ENCODE results near the gene PRRG1.
"Not testable (repeated sequence)": the region's sequence is repeated elsewhere in the genome, so short reads cannot be mapped to it uniquely, and the experiment has no call there.

PRRG1 gene

DNA sequence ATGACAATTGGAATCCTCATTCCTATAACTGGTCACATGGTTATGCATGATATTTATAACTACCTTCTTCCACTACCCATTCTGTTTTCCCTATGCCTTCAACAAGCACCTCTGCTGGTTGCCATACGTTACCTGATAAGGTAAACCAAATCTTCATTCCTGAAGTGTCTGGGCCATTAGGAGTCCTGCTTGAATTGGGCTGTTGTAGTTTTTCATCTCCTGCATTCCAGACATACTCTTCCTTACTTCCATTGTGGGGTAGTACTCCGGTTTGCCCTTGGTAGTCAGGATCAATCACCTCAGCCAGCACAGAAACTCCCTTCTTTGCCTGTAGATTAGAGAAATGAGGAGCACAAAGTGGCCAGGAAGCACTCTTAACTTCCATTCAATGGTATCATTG lies 113.2 kb downstream of the PRRG1 start:
- no peak overlapping the region for H3K4me3 Mint-ChIP-seq
- H3K27me3 Mint-ChIP-seq, result no peaks in the 10 kb centered on the region
- H3K27ac Mint-ChIP-seq, result no peak overlapping the region
- H3K4me1 Mint-ChIP-seq (ENCODE audit: low read depth), result no peaks in the 10 kb centered on the region
- peaks cover 9% of the 10 kb centered on the region for H3K9me3 Mint-ChIP-seq
- intact Hi-C loops (cut with micrococcal nuclease), result no loop called here
- H3K36me3 Mint-ChIP-seq (ENCODE audit: low read depth), result no peaks in the 10 kb centered on the region

- H3K4me3 Mint-ChIP-seq, result no peak overlapping the region
- intact Hi-C loops (cut with micrococcal nuclease), result no loop called here
These were observed 119.1 kb downstream of the PRRG1 start for GRCh38 chrX:37468124-37468739.

DNA sequence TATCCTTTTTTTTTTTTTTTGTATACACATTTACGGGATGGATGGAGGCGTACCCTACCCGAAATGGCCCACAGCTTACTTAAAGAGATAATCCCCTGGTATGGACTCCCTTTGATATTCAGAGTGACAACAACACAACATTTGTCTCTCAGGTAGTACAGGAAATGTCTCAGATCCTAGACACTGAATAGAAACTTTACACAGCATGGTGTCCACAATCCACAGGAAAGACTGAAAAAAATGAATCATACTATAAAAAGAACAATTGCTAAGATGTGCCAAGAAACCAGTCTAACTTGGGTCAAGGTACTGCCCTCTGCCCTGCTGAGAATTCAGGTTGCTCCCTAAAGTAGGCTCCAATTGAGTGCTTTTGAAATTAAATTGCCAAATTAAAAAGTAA lies 121.5 kb downstream of the PRRG1 start:
- Mint-ChIP-seq H3K4me1 (ENCODE audit: low read depth) (no peaks in the 10 kb centered on the region), H3K36me3 (ENCODE audit: low read depth) (no peaks in the 10 kb centered on the region), H3K4me3 (no peak overlapping the region), H3K27ac (no peak overlapping the region), H3K9me3 (no peaks in the 10 kb centered on the region), H3K27me3 (no peaks in the 10 kb centered on the region)
- intact Hi-C loops (cut with micrococcal nuclease), result no loop called here

More at GRCh38 chrX:37468124-37468739, 119.1 kb downstream of the PRRG1 start:
- Mint-ChIP-seq H3K4me1 (ENCODE audit: low read depth) (no peaks in the 10 kb centered on the region), H3K9me3 (no peaks in the 10 kb centered on the region), H3K36me3 (ENCODE audit: low read depth) (no peaks in the 10 kb centered on the region), H3K27ac (no peak overlapping the region), H3K27me3 (no peaks in the 10 kb centered on the region)

GRCh38 chrX:37472836-37473235 lies 123.7 kb downstream of the PRRG1 start:
- no peaks in the 10 kb centered on the region for H3K27me3 Mint-ChIP-seq
- no peak overlapping the region for H3K4me3 Mint-ChIP-seq
- no peaks in the 10 kb centered on the region for H3K36me3 Mint-ChIP-seq (ENCODE audit: low read depth)
- no peak overlapping the region for H3K27ac Mint-ChIP-seq
- H3K4me1 Mint-ChIP-seq (ENCODE audit: low read depth), result no peaks in the 10 kb centered on the region
- intact Hi-C loops (cut with micrococcal nuclease), result no loop called here
- H3K9me3 Mint-ChIP-seq, result no peaks in the 10 kb centered on the region

- H3K36me3 Mint-ChIP-seq (ENCODE audit: low read depth), result no peaks in the 10 kb centered on the region
- no peaks in the 10 kb centered on the region for H3K9me3 Mint-ChIP-seq
- no peaks in the 10 kb centered on the region for H3K4me1 Mint-ChIP-seq (ENCODE audit: low read depth)
- intact Hi-C loops (cut with micrococcal nuclease), result no loop called here
- H3K27me3 Mint-ChIP-seq, result no peaks in the 10 kb centered on the region
- H3K4me3 Mint-ChIP-seq, result no peak overlapping the region
- H3K27ac Mint-ChIP-seq, result no peak overlapping the region
These were observed 125.3 kb downstream of the PRRG1 start for GRCh38 chrX:37474478-37474877.

GRCh38 chrX:37476571-37477170 lies 127.5 kb downstream of the PRRG1 start:
- H3K36me3 Mint-ChIP-seq (ENCODE audit: low read depth), result no peaks in the 10 kb centered on the region
- H3K4me1 Mint-ChIP-seq (ENCODE audit: low read depth), result no peaks in the 10 kb centered on the region

GRCh38 chrX:37484335-37484734 lies 135.2 kb downstream of the PRRG1 start:
- intact Hi-C loops (cut with micrococcal nuclease); H3K4me1 Mint-ChIP-seq (ENCODE audit: low read depth); H3K27ac Mint-ChIP-seq; H3K27me3 Mint-ChIP-seq; H3K9me3 Mint-ChIP-seq; H3K4me3 Mint-ChIP-seq; H3K36me3 Mint-ChIP-seq (ENCODE audit: low read depth): not testable (repeated sequence)

More at GRCh38 chrX:37476571-37477170, 127.5 kb downstream of the PRRG1 start:
- peaks cover 1% of the 10 kb centered on the region for H3K27me3 Mint-ChIP-seq
- intact Hi-C loops (cut with micrococcal nuclease), result no loop called here
- H3K27ac Mint-ChIP-seq, result no peak overlapping the region
- no peak overlapping the region for H3K4me3 Mint-ChIP-seq
- no peaks in the 10 kb centered on the region for H3K9me3 Mint-ChIP-seq

DNA sequence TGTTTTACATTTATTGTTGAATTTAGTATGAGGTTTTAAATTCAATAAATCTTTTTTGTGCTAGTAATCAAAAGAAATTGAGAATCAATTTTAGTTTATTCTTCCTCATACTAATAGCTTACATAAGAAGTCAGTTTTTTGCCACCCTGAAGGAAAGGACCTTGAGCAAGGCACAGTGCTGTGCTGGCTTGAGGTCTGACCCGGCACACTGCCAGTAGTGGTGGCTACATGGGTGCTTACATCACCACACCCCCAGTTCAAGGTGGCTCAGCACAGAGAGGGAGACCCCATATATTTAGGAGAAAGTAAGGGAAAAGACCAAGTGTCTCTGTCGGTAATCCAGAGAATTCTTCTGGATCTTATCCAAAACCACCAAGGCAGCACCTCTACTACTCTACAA lies 136.3 kb downstream of the PRRG1 start:
- Mint-ChIP-seq H3K27me3 (peaks cover 2% of the 10 kb centered on the region), H3K4me1 (ENCODE audit: low read depth) (no peaks in the 10 kb centered on the region), H3K4me3 (no peak overlapping the region), H3K27ac (no peak overlapping the region), H3K9me3 (no peaks in the 10 kb centered on the region), H3K36me3 (ENCODE audit: low read depth) (no peaks in the 10 kb centered on the region)
- intact Hi-C loops (cut with micrococcal nuclease), result no loop called here

DNA sequence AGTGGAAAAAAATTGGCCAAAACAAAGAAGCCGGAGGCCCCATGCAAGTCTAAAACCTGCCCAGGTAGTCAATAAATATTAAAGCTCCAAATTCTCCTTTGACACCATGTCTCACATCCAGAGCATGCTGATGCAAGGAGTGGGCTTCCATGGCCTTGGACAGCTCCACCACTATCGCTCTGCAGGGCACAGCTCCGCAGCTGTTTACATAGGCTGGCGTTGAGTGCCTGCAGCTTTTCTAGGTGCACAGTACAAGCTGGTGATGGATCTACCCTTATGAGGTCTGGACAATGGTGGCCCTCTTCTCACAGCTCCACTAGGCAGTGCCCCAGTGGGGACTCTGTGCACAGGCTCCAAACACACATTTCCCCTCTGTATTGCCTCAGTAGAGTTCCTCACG lies 138.1 kb downstream of the PRRG1 start:
- Mint-ChIP-seq H3K27me3 (peaks cover 2% of the 10 kb centered on the region), H3K9me3 (no peaks in the 10 kb centered on the region), H3K4me1 (ENCODE audit: low read depth) (no peaks in the 10 kb centered on the region), H3K27ac (no peak overlapping the region), H3K4me3 (no peak overlapping the region), H3K36me3 (ENCODE audit: low read depth) (no peaks in the 10 kb centered on the region)
- intact Hi-C loops (cut with micrococcal nuclease), result no loop called here

- no peak overlapping the region for H3K4me3 Mint-ChIP-seq
- H3K36me3 Mint-ChIP-seq (ENCODE audit: low read depth), result no peaks in the 10 kb centered on the region
- H3K27me3 Mint-ChIP-seq, result peaks cover 2% of the 10 kb centered on the region
- H3K4me1 Mint-ChIP-seq (ENCODE audit: low read depth), result no peaks in the 10 kb centered on the region
- no peak overlapping the region for H3K27ac Mint-ChIP-seq
- intact Hi-C loops (cut with micrococcal nuclease), result no loop called here
- H3K9me3 Mint-ChIP-seq, result no peaks in the 10 kb centered on the region
These were observed 139.2 kb downstream of the PRRG1 start for GRCh38 chrX:37488323-37488722.

DNA sequence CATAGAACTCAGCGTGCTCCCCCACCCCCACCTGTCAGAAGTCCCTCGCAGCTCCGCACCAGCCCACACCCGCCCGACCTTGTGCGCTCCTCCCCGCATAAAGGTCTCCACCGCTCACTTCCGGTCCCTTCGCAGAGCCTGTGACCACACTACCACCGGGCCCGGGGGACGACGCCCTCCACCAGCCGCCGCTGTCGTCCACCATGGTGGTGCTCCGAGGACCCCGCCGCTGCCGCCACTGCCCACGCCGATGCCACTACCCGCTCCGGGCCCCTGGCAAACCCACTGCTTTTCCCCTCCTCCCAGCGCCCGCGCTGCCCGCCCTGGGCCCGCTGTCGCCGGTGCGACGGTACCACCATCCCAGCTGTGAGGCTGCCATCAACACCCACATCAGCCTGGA lies 142.5 kb downstream of the PRRG1 start:
- no peak overlapping the region for H3K4me3 Mint-ChIP-seq
- H3K4me1 Mint-ChIP-seq (ENCODE audit: low read depth), result no peaks in the 10 kb centered on the region
- no peaks in the 10 kb centered on the region for H3K27me3 Mint-ChIP-seq
- no peaks in the 10 kb centered on the region for H3K36me3 Mint-ChIP-seq (ENCODE audit: low read depth)
- no peaks in the 10 kb centered on the region for H3K9me3 Mint-ChIP-seq
- no peak overlapping the region for H3K27ac Mint-ChIP-seq
- intact Hi-C loops (cut with micrococcal nuclease), result no loop called here

DNA sequence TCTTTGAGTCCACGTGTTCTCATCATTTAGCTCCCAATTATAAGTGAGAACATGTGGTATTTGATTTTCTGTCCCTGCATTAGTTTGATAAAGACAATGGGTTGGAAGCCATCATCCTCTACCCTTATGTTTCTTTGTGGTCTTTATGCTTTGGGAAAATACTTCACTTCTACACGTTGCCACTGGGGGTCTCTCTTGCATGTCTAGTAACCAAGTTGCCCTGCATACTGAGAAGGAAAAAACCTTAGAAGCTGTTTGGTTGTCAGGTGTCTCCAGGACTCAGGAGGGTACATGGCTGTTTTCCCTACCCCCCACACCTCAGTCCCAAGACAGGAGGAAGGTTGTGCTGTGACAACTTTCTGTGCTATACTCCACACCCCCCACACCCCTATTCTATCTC lies 146.6 kb downstream of the PRRG1 start:
- H3K4me1 Mint-ChIP-seq (ENCODE audit: low read depth); intact Hi-C loops (cut with micrococcal nuclease); H3K27ac Mint-ChIP-seq; H3K36me3 Mint-ChIP-seq (ENCODE audit: low read depth); H3K27me3 Mint-ChIP-seq; H3K4me3 Mint-ChIP-seq; H3K9me3 Mint-ChIP-seq: not testable (repeated sequence)

GRCh38 chrX:37497126-37497525 lies 148.0 kb downstream of the PRRG1 start:
- H3K4me1 Mint-ChIP-seq (ENCODE audit: low read depth); H3K36me3 Mint-ChIP-seq (ENCODE audit: low read depth); H3K4me3 Mint-ChIP-seq; H3K27me3 Mint-ChIP-seq; H3K9me3 Mint-ChIP-seq; intact Hi-C loops (cut with micrococcal nuclease); H3K27ac Mint-ChIP-seq: not testable (repeated sequence)

DNA sequence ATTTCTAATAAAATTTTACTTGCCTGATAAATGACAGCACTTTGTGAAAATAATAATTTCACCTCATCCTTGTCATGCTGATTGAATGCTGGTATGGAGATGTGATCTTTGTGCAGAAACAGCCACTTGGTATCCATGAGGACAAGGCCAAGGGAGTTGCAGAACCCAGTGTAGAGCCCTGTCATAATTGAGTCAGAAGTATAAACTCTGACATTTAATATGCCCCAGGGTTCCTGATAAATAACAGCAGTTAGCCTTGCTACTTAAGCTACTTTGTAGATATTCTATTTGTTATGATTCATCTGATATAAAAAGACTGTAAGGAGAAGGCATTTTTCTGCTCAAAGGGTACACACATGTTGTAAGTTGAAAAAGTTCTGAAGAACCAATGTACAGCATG lies 149.2 kb downstream of the PRRG1 start:
- H3K27ac Mint-ChIP-seq; H3K4me1 Mint-ChIP-seq (ENCODE audit: low read depth); H3K36me3 Mint-ChIP-seq (ENCODE audit: low read depth); H3K9me3 Mint-ChIP-seq; H3K4me3 Mint-ChIP-seq; H3K27me3 Mint-ChIP-seq; intact Hi-C loops (cut with micrococcal nuclease): not testable (repeated sequence)

GRCh38 chrX:37499649-37500048 lies 150.5 kb downstream of the PRRG1 start:
- H3K9me3 Mint-ChIP-seq; H3K27me3 Mint-ChIP-seq; H3K36me3 Mint-ChIP-seq (ENCODE audit: low read depth); H3K27ac Mint-ChIP-seq; intact Hi-C loops (cut with micrococcal nuclease); H3K4me1 Mint-ChIP-seq (ENCODE audit: low read depth); H3K4me3 Mint-ChIP-seq: not testable (repeated sequence)

All from dendritic cell treated with granulocyte-macrophage colony-stimulating factor and Interleukin-4, amounts not matched to agents 40 ng/mL and 50 ng/mL, for 4 days (primary cell).